Measurements from ENCODE around the gene FAM83E. TPM values are rescaled to one million over a fixed set of nuclear protein-coding genes. Genes with fewer than 3 reads are reported as not detected.
"Not testable (repeated sequence)": the region's sequence is repeated elsewhere in the genome, so short reads cannot be mapped to it uniquely, and the experiment has no call there.

FAM83E gene
- total RNA-seq, 2 experiments from 2014 or later = 3.8 to 4.7 TPM

DNA sequence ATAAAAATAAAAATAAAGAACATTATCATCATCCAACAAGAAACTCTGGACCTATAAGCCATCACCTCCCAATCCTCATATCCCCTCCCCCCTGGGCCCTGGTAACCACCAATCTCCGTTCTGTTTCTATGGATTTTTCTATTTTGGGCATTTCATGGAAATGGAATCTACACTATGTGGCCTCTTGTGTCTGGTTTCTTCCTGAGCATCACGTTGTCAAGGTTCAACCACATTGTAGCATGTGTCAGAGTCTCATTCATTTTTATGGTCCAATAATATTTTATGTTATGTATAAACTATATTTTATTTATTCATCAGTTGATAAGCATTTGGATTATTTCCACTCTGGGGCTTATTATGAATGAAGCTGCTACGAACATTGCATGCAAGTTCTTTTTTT lies 36.0 kb downstream of the FAM83E start:
- intact Hi-C loops (cut with micrococcal nuclease) = no loop called here
- no peak overlapping the region for H3K27ac Mint-ChIP-seq
- TF ChIP-seq CTCF (IDR thresholded peaks at IDR 0.05) = no peak
- H3K36me3 Mint-ChIP-seq (ENCODE audit: low read depth) = no peaks in the 10 kb centered on the region
- POLR2A ChIA-PET = no interaction called here
- no peak overlapping the region for H3K4me3 Mint-ChIP-seq
- H3K4me1 Mint-ChIP-seq (ENCODE audit: low read depth) = no peaks in the 10 kb centered on the region
- ATAC-seq (no peak), DNase-seq (no peak)
- CTCF ChIA-PET = no interaction called here
- H3K27me3 Mint-ChIP-seq = no peaks in the 10 kb centered on the region
- H3K9me3 Mint-ChIP-seq = no peaks in the 10 kb centered on the region

DNA sequence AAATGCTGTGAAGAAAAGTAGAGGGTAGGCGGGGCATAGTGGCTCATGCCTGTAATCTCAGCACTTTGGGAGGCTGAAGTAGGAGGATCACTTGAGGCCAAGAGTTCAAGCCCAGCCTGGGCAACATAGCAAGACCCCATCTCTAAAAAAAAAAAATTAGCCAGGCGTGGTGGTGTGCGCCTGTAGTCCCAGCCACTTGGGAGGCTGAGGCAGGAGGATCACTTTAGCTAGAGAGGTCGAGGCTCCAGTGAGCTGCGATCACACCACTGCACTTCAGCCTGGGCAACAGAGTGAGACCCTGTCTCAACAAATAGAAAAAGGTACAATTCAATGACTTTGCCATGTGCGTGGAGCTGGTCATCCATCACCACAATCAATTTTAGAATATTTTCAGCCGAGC lies 37.0 kb downstream of the FAM83E start:
- H3K36me3 Mint-ChIP-seq (ENCODE audit: low read depth); H3K27me3 Mint-ChIP-seq; ATAC-seq; DNase-seq; H3K27ac Mint-ChIP-seq; H3K4me1 Mint-ChIP-seq (ENCODE audit: low read depth); intact Hi-C loops (cut with micrococcal nuclease); H3K4me3 Mint-ChIP-seq; H3K9me3 Mint-ChIP-seq: not testable (repeated sequence)
- ChIA-PET CTCF (interaction anchor here (0.7 to 1.0 kb wide), 3 partner anchors 11 to 71 kb away, joined by 3 read pairs; no protein-coding TSS in a partner anchor), POLR2A (interaction anchor here (0.7 to 1.1 kb wide), 2 partner anchors 26 to 38 kb away, joined by 3 to 4 read pairs; partner anchors contain the start of gene SULT2B1)

DNA sequence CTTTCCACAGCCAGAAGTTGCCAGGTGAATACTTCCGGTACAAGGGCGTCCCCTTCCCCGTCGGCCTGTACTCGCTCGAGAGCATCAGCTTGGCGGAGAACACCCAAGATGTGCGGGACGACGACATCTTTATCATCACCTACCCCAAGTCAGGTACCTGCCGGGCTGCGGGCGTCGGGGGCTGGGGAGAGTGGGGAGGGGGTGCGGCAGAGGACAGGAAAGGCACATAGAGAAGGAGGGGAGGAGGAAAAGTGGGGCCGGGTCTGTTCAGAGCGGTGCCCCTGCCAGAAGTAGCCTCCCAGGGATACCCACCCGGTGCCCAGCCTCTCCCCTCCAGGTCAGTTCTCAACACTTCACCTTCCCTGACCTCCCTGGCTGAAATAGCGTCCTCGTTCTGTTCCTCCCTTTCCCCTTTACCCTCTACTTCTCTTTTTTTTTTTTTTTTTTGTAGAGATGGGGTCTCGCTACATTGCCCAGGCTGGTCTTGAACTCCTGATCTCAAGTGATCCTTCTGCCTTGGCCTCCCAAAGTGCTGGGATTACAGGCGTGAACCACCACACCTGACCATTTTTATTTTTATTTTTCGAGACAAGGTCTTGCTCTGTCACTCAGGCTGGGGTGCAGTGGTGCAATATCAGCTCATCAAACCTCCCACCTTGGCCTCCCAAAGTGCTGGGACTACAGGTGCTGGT lies 38.8 kb downstream of the FAM83E start:
- no peaks in the 10 kb centered on the region for H3K27me3 Mint-ChIP-seq
- intact Hi-C loops (cut with micrococcal nuclease) = no loop called here
- no peaks in the 10 kb centered on the region for H3K9me3 Mint-ChIP-seq
- no peak for DNase-seq
- no peak overlapping the region for H3K4me3 Mint-ChIP-seq
- no peaks in the 10 kb centered on the region for H3K4me1 Mint-ChIP-seq (ENCODE audit: low read depth)
- no peak for TF ChIP-seq CTCF (IDR thresholded peaks at IDR 0.05)
- CTCF ChIA-PET = interaction anchor here (1.0 to 1.2 kb wide), 2 partner anchors 13 to 69 kb away, joined by 3 read pairs; no protein-coding TSS in a partner anchor
- POLR2A ChIA-PET = interaction anchor here (0.5 kb wide), 1 partner anchor 236 kb away, joined by 3 read pairs; no protein-coding TSS in a partner anchor
- H3K36me3 Mint-ChIP-seq (ENCODE audit: low read depth) = no peaks in the 10 kb centered on the region
- ATAC-seq = no peak
- no peak overlapping the region for H3K27ac Mint-ChIP-seq

GRCh38 chr19:48573163-48573505 lies 41.7 kb downstream of the FAM83E start:
- intact Hi-C loops (cut with micrococcal nuclease) = no loop called here
- no peak for ATAC-seq
- no peak overlapping the region for H3K4me3 Mint-ChIP-seq
- POLR2A ChIA-PET = no interaction called here
- no peak overlapping the region for H3K27ac Mint-ChIP-seq
- no peaks in the 10 kb centered on the region for H3K36me3 Mint-ChIP-seq (ENCODE audit: low read depth)
- no peak for TF ChIP-seq CTCF (IDR thresholded peaks at IDR 0.05)
- no peaks in the 10 kb centered on the region for H3K4me1 Mint-ChIP-seq (ENCODE audit: low read depth)
- no peaks in the 10 kb centered on the region for H3K27me3 Mint-ChIP-seq
- CTCF ChIA-PET = interaction anchor here (0.7 kb wide), 1 partner anchor 312 kb away, joined by 3 read pairs; no protein-coding TSS in a partner anchor
- DNase-seq = no peak
- H3K9me3 Mint-ChIP-seq = no peaks in the 10 kb centered on the region

DNA sequence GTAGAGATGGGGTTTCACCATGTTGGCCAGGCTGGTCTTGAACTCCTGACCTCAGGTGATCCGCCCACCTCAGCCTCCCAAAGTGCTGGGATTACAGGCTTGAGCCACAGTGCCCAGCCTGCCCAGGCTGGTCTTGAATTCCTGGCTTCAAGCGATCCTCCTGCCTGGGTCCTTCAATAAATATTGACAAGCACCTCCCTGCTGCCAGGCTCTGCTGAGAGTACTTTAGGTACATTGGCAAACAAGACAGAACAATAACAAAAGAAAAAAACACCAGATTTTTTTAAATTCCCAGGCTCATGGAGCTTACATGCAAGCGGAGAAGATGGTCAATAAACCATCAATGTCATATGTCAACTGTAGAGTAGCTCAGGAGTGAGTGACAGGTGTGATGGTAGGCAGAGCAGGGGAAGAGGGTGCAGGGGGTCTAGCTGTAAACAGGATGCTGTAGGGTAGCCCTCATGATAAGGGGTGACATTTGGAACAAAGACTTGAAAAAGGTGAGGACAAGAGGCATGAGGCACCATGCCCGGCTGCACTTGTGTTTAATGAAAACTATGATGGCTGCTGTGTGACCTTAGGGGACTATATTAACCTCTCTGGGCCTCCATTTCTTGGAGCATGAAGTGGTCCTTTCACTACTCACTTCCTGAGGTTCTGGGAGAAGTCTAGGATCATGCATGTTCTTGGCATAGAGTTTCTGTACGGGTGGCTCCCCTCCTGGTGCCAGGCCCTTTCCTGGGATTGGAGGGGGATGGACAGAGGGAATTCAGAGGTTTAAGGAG lies 43.3 kb downstream of the FAM83E start:
- no peaks in the 10 kb centered on the region for H3K4me1 Mint-ChIP-seq (ENCODE audit: low read depth)
- H3K9me3 Mint-ChIP-seq = no peaks in the 10 kb centered on the region
- H3K4me3 Mint-ChIP-seq = no peak overlapping the region
- ChIA-PET CTCF (interaction anchor here (0.6 to 1.5 kb wide), 3 partner anchors 13 to 82 kb away, joined by 3 read pairs; no protein-coding TSS in a partner anchor), POLR2A (interaction anchor here (0.6 kb wide), 2 partner anchors 45 to 65 kb away, joined by 3 read pairs; no protein-coding TSS in a partner anchor)
- no peak overlapping the region for H3K27ac Mint-ChIP-seq
- H3K36me3 Mint-ChIP-seq (ENCODE audit: low read depth) = no peaks in the 10 kb centered on the region
- no peak for TF ChIP-seq CTCF (IDR thresholded peaks at IDR 0.05)
- intact Hi-C loops (cut with micrococcal nuclease) = no loop called here
- DNase-seq = no peak
- ATAC-seq = no peak
- no peaks in the 10 kb centered on the region for H3K27me3 Mint-ChIP-seq

Data from activated CD8-positive, alpha-beta T cell treated with anti-CD3 and anti-CD28 coated beads for 36 hours (primary cell).